Chondrocyte (in vitro differentiated cells): ENCODE data around the gene GABARAPL2. TPM values are rescaled to one million over a fixed set of nuclear protein-coding genes. Genes with fewer than 3 reads are reported as not detected.
A peak's percentile ranks its signal among the peaks of the same experiment; 100 is the strongest.
"Not testable (repeated sequence)": the region's sequence is repeated elsewhere in the genome, so short reads cannot be mapped to it uniquely, and the experiment has no call there.

Source experiments
- DNase-seq: peaks from one replicate; pipeline ENCODE4 v3.0.0; 2021; ENCODE audit warnings: mixed read lengths, low spot score
- H3K27ac Mint-ChIP-seq: one replicate; pipeline ENCODE4 v1.8.0; 2021; ENCODE audit warnings: mild to moderate bottlenecking, moderate library complexity, mixed read lengths; ENCODE audit not compliant: unreplicated experiment
- H3K27me3 Mint-ChIP-seq: 2 replicates; pipeline ENCODE4 v1.8.0; 2021; ENCODE audit warnings: low read depth, mixed read lengths
- H3K36me3 Mint-ChIP-seq: 2 replicates; pipeline ENCODE4 v1.8.0; 2021; ENCODE audit warnings: low read depth, mixed read lengths
- H3K4me1 Mint-ChIP-seq: 2 replicates; pipeline ENCODE4 v1.8.0; 2021; ENCODE audit warnings: low read depth, mild to moderate bottlenecking, mixed read lengths
- H3K4me3 Mint-ChIP-seq: one replicate; pipeline ENCODE4 v1.8.0; 2021; ENCODE audit warnings: mild to moderate bottlenecking, moderate library complexity, mixed read lengths; ENCODE audit not compliant: unreplicated experiment
- H3K9me3 Mint-ChIP-seq: 2 replicates; pipeline ENCODE4 v1.8.0; 2021; ENCODE audit warnings: low read depth, mixed read lengths
- total RNA-seq: library from RNA; stranded (reverse); gene quantifications from 3 replicates; pipeline ENCODE4 v1.2.1, GENCODE V29; 2021
- TF ChIP-seq, protein P1 (sequence below): fragments of 200-600 bp; sonication (generic); IDR thresholded peaks from 2 replicates; pipeline ENCODE4 v1.5.0; 2021; ENCODE audit warnings: antibody characterized with exemption, mild to moderate bottlenecking, moderate library complexity

The GABARAPL2 gene
- total RNA-seq, 1 donor from 2014 or later: 64.5 TPM

DNA sequence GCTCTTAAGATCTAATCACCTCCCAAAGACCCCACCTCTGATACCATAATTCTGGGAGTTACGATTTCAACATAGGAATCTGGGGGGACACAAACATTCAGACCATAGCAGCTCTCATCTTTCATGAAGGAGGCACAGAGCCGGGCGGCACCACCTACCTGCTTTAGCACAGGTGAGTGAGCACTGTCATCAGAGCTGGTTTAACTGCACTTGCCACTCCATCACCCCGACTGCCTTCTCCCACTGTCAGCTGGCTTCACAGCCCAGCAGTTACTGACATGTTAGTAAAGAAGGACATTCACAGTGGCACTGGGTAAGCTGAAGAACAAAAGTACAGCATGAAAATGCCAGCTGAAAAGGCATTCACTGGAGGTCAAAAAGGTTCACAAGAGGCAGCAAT, 22.5 kb downstream of the GABARAPL2 start:
- Mint-ChIP-seq H3K27me3 (no peaks in the 10 kb centered on the region), H3K27ac (no peak overlapping the region), H3K36me3 (no peaks in the 10 kb centered on the region), H3K4me3 (no peak overlapping the region), H3K9me3 (no peaks in the 10 kb centered on the region), H3K4me1 (peaks cover 12% of the 10 kb centered on the region)
- DNase-seq: no peak
- TF ChIP-seq, protein P1, sequence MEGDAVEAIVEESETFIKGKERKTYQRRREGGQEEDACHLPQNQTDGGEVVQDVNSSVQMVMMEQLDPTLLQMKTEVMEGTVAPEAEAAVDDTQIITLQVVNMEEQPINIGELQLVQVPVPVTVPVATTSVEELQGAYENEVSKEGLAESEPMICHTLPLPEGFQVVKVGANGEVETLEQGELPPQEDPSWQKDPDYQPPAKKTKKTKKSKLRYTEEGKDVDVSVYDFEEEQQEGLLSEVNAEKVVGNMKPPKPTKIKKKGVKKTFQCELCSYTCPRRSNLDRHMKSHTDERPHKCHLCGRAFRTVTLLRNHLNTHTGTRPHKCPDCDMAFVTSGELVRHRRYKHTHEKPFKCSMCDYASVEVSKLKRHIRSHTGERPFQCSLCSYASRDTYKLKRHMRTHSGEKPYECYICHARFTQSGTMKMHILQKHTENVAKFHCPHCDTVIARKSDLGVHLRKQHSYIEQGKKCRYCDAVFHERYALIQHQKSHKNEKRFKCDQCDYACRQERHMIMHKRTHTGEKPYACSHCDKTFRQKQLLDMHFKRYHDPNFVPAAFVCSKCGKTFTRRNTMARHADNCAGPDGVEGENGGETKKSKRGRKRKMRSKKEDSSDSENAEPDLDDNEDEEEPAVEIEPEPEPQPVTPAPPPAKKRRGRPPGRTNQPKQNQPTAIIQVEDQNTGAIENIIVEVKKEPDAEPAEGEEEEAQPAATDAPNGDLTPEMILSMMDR: no peak

DNA sequence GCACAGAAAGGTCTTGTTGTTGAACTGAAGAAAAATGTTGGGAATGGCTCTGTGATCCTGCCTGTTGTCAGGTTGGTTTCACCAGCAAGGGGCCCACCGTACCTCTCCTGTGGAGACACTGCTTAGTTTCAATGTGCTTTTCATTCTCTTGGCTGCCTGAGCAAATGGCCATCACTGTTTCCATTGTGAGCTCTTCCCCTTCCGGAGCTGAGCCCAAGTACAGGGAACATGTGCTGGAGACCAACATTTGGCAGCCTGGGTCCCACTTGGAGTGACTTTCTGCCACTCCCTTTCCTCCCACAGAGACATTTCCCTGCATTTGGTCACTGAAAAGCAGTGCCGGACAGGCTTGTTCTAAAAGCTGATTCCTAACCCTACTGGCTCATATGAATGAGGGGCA, 23.1 kb downstream of the GABARAPL2 start:
- no peak for DNase-seq
- TF ChIP-seq, protein P1: no peak
- Mint-ChIP-seq H3K27me3 (no peaks in the 10 kb centered on the region), H3K9me3 (no peaks in the 10 kb centered on the region), H3K36me3 (no peaks in the 10 kb centered on the region), H3K4me1 (peaks cover 12% of the 10 kb centered on the region), H3K27ac (no peak overlapping the region), H3K4me3 (no peak overlapping the region)

DNA sequence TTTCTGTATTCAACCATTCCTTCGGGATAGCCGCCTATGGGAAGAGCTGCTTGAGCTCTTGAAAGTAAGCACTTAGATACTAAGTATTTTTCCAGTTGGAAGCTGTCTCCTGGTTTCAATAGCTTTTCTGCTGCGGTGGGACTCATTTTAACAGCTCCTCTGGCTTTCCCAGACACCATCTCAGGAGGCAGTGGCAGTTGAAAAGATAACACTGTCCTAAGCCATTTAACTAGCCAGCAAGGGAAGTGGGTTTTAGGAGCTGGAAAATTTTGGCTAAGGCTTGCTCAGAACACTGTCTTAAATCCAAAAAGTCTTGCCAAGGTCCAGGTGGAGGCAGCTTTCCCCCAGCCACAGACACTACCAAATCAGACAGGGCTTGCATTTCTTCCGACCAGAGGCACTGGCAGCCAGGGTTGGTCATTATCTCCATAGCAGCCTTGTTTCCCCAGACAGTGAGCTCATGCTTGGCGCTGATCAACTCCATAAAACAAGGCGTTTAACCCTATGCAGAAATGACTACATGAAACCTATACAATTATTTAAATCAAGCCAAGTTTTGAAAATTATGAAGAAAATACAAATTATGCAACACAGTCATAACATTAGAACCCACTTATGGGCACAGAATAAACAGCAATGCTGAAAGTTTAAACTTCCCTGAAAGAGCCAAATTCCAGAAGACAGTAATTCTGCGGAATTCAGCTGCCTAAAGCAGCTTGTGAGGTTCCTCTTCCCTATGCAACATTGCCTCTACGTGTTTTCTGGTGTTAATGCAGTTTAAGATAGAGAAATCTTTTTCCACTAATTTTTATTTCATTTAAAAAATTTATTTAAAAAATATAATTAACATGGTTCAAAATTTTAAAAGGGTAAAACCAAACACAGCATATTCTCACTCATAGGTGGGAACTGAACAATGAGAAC, 25.0 kb downstream of the GABARAPL2 start:
- H3K27me3 Mint-ChIP-seq: no peaks in the 10 kb centered on the region
- TF ChIP-seq, protein P1: peak; percentile 43
- H3K27ac Mint-ChIP-seq: peak overlapping the region; percentile 90
- H3K4me3 Mint-ChIP-seq: no peak overlapping the region
- DNase-seq: no peak
- no peaks in the 10 kb centered on the region for H3K36me3 Mint-ChIP-seq
- H3K9me3 Mint-ChIP-seq: no peaks in the 10 kb centered on the region
- peaks cover 12% of the 10 kb centered on the region for H3K4me1 Mint-ChIP-seq

DNA sequence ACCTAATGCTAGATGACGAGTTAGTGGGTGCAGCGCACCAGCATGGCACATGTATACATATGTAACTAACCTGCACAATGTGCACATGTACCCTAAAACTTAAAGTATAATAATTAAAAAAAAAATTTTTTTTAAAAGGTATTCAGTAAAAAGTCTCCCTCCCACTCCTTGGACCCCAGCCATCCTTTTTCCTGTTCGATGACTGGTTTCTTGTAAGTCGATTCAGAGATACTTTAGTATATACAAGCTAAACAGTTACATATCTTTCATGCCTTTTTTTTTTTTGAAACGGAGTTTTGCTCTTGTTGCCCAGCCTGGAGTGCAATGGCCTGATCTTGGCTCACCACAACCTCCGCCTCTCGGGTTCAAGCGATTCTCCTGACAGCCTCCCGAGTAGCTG, 25.7 kb downstream of the GABARAPL2 start:
- not testable (repeated sequence) for H3K36me3 Mint-ChIP-seq, H3K4me3 Mint-ChIP-seq, DNase-seq, H3K27me3 Mint-ChIP-seq, H3K9me3 Mint-ChIP-seq
- Mint-ChIP-seq H3K27ac (peak overlapping the region; percentile 36), H3K4me1 (peaks cover 12% of the 10 kb centered on the region)

DNA sequence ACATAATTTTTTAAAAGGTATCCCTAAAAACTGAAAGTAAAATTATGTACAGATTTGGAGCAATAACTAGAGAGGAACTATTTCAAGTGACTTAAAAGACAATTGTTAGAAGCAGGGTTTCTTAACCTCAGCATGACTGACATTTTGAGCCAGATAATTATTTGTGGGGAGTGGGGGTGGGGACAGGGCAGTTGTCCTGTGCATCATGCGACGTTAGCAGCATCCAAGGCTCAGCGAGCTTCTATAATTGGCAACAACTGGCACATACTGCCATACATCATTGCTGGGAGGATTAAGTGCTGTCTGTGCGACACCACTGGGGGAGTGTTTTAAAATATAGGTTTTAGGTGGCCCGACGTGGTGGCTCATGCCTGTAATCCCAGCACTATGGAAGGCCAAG, 27.1 kb downstream of the GABARAPL2 start:
- TF ChIP-seq, protein P1: no peak
- Mint-ChIP-seq H3K27ac (no peak overlapping the region), H3K4me1 (peaks cover 12% of the 10 kb centered on the region), H3K36me3 (peaks cover 13% of the 10 kb centered on the region), H3K4me3 (no peak overlapping the region), H3K27me3 (no peaks in the 10 kb centered on the region), H3K9me3 (peaks cover 12% of the 10 kb centered on the region)
- no peak for DNase-seq
